Measurements from ENCODE around the gene DCTPP1.

The DCTPP1 gene

DNA sequence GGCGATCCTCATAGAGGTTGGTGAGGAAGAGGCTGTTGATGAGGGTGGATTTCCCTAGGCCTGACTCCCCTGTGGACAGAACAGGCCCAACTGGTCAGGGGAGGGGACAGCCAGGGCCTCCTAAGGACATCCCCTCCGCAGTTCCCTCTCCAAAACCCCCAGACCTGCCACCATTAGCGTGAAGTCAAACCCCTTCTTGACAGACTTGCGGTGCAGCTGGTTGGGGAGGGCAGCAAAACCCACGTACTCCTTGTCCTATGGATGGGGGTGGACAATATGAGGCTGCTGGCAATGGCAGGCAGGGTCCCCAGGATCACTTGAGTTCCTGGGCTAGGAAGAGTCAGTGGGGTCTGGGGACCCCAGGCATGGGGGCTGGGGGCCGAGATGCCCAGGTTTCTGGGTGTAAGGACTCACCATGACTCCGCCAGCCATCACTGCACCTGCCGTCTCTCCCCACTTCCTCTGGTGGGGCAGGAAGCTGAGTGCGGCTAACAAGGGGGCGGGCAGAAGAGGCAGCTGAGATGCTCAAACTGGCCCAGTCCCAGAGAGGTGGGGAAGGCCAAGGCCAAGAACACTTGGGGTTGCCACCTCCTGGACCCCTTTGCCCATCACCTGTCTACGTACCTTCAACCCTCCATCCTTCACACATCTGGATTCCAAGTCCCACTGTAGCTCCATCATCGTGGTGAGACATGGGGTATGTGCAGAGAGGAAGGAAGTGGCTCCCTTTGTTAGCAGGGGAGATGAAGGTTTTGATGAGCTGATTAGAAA, 47.5 kb downstream of the DCTPP1 start, which contains the start of gene SEPTIN1:
Gene SEPTIN1 (minus strand): TSS at position 451 of the 771 bp plus-strand sequence. CDS start 19 bp downstream, at position 432.
- peak; percentile 65 for DNase-seq (ENCODE audit: low read depth, low spot score)

GRCh38 chr16:30381291-30382041, 48.4 kb downstream of the DCTPP1 start:
- no peak for DNase-seq (ENCODE audit: low read depth, low spot score)

DNA sequence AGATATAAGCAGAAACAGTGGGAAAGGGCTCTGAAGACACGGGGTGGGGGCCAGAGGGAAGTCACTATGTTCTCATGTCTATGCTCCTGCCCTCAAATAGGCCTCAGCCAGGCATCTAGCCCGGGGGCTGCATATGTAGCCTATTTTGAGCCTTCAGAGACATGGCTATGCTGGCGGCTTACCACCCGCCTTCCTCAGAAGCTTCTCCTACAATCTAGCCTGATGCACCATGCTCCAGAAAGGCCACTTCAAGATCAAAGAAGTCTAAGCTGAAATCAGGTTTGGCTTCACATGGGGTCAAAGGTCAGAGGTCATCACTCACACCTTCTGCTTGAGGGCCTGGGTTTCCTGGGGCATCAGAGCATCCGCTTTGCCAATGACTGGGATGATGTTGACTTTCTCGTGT, 49.0 kb downstream of the DCTPP1 start:
- no peak for DNase-seq (ENCODE audit: low read depth, low spot score)

GRCh38 chr16:30380072-30380802, 49.6 kb downstream of the DCTPP1 start:
- no peak for DNase-seq (ENCODE audit: low read depth, low spot score)

DNA sequence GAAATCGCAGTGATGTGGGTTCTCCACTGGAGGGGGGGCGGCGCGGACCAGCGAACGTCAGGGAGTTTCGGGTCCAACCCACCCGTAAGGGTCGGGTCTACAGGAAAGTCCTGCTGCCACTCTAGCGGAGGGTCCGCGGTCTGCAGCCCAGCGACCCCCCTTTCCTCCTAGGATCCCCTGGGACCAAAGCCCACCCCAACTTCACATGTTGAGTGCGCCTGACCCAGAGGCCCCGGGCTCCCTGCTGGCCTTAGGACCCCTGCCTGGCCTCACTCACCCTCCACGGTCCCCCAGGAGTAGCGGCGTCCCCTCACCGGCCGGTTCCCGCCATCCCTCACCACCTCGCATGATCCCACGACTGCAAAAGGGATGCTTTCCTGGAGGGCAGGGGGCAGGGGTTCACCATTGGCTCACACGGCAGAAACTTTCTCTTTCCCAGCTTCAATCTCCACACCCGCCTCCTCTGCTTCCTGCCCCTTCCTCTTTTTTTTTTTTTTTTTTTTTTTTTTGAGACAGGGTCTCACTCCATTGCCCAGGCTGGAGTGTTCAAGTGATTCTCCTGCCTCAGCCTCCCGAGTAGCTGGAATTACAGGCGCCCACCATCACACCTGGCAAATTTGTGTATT, 50.6 kb downstream of the DCTPP1 start:
- no peak for DNase-seq (ENCODE audit: low read depth, low spot score)

GRCh38 chr16:30378236-30379157, 51.3 kb downstream of the DCTPP1 start:
- DNase-seq (ENCODE audit: low read depth, low spot score) = peak; percentile 99

DNA sequence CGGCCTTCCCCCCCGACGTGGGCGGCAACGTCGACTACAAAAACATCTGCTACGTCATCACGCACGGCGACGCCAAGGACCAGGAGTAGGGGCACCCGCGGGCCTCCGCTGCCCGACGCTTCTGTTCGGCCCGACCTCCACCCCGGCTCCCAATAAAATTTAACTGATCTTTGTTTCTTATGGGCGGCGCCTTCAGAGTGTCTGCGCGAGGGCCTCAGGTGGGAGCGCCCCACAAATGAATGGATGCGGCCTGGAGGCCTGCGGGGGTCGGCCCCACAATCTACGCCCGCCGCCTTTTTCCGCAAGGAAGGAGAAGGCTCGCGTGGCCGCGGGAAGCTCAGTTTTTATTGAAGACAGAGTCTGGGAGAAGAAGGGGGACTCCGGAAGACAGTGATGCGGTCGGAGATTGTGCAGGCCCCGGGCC, 52.0 kb downstream of the DCTPP1 start:
- peak; percentile 73 for DNase-seq (ENCODE audit: low read depth, low spot score)

DNA sequence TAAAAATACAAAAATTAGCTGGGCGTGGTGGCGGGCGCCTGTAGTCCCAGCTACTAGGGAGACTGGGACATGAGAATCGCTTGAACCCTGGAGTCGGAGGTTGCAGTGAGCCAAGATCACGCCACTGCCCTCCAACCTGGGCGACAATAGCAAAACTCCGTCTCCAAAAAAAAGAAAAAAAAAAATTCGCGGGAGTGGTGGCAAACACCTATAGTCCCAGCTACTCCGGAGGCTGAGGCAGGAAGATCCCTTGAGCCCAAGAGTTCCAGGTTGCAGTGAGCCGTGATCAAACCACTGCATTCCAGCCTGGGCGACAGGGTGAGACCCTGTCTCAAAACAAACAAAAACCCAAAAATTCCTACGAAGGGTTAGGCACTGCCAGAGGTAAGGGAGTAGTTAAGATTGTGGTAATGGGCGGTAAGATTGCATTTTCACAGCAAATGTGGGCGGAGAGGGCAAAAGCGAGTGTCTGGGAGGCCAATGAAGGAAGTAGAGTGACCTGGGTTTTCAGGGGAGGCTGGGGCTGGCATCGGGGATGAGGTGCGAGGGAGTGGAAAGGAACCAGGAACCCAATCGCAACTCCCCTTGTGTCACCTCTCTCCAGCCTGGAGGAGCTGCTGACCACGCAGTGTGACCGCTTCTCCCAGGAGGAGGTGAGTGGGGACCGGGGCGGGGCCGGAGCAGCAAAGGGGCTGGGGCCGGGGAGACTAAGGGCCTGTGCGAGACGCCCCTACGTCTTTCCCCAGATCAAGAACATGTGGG, 52.6 kb downstream of the DCTPP1 start:
- no peak for DNase-seq (ENCODE audit: low read depth, low spot score)

DNA sequence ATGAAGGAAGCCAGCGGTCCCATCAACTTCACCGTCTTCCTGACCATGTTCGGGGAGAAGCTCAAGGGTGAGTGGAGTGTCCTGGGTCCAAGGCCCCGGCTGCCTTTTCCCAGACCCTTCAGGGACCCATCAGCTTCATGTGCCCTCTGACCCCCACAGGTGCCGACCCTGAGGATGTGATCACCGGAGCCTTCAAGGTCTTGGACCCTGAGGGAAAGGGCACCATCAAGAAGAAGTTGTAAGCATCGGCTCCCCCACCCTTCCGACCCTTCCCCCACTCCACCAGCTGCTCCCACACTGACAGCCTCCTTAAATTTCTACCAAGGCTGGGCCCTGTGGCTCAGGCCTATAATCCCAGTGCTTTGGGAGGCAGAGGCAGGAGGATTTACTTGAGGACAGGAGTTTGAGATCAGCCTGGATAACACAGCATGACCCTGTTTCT, 53.3 kb downstream of the DCTPP1 start:
- DNase-seq (ENCODE audit: low read depth, low spot score) = no peak

- no peak for DNase-seq (ENCODE audit: low read depth, low spot score)
Observed at GRCh38 chr16:30375864-30376263, 54.0 kb downstream of the DCTPP1 start.

- no peak for DNase-seq (ENCODE audit: low read depth, low spot score)
Observed at GRCh38 chr16:30374538-30374937, 55.3 kb downstream of the DCTPP1 start, which contains the start of gene MYL11. TSS of gene MYL11 (plus strand) at chr16:30374802. CDS start at chr16:30374858, 56 bp downstream.
